NT2/D1 (cell line): ENCODE results near the gene PIGU.

Experiments used
- SUZ12 ChIP-seq: IDR thresholded peaks from 2 replicates; pipeline ENCODE4 v1.6.1; 2011; ENCODE audit not compliant: insufficient read length, insufficient read depth; ENCODE audit errors: extremely low read depth
- ZNF274 ChIP-seq: IDR thresholded peaks from 2 replicates; pipeline ENCODE4 v1.6.1; 2011; ENCODE audit warnings: mild to moderate bottlenecking, low read depth, low read length

- TF ChIP-seq ZNF274 (no peak), SUZ12 (no peak)
These were observed 27.5 kb upstream of the PIGU start, which contains the start of gene TP53INP2 for GRCh38 chr20:34704177-34705007.
